ENCODE data around the gene ATP2A3. TPM values are rescaled to one million over a fixed set of nuclear protein-coding genes. Genes with fewer than 3 reads are reported as not detected.
"Not testable (repeated sequence)": the region's sequence is repeated elsewhere in the genome, so short reads cannot be mapped to it uniquely, and the experiment has no call there.

Gene ATP2A3
- total RNA-seq, 1 donor from 2014 or later = 1.7 TPM

- H3K4me1 Mint-ChIP-seq (ENCODE audit: low read depth) = no peaks in the 10 kb centered on the region
- no peaks in the 10 kb centered on the region for H3K27me3 Mint-ChIP-seq (ENCODE audit: low read depth)
- no peak overlapping the region for H3K27ac Mint-ChIP-seq (ENCODE audit: unreplicated experiment)
- H3K4me3 Mint-ChIP-seq (ENCODE audit: unreplicated experiment) = no peak overlapping the region
- no peak for TF ChIP-seq CTCF (IDR thresholded peaks at IDR 0.05)
- no peaks in the 10 kb centered on the region for H3K36me3 Mint-ChIP-seq (ENCODE audit: low read depth)
- no peak for DNase-seq (ENCODE audit: low spot score)
- H3K9me3 Mint-ChIP-seq (ENCODE audit: low read depth) = no peaks in the 10 kb centered on the region
Observed at GRCh38 chr17:3950584-3950983, 13.7 kb downstream of the ATP2A3 start.

GRCh38 chr17:3949418-3949817 is 14.8 kb downstream of the ATP2A3 start:
- H3K4me1 Mint-ChIP-seq (ENCODE audit: low read depth) = peaks cover under 1% of the 10 kb centered on the region
- no peak for TF ChIP-seq CTCF (IDR thresholded peaks at IDR 0.05)
- H3K27ac Mint-ChIP-seq (ENCODE audit: unreplicated experiment) = no peak overlapping the region
- no peaks in the 10 kb centered on the region for H3K36me3 Mint-ChIP-seq (ENCODE audit: low read depth)
- H3K9me3 Mint-ChIP-seq (ENCODE audit: low read depth) = no peaks in the 10 kb centered on the region
- H3K4me3 Mint-ChIP-seq (ENCODE audit: unreplicated experiment) = no peak overlapping the region
- H3K27me3 Mint-ChIP-seq (ENCODE audit: low read depth) = no peaks in the 10 kb centered on the region
- no peak for DNase-seq (ENCODE audit: low spot score)

GRCh38 chr17:3948551-3948950 is 15.7 kb downstream of the ATP2A3 start:
- H3K36me3 Mint-ChIP-seq (ENCODE audit: low read depth); DNase-seq (ENCODE audit: low spot score); H3K27ac Mint-ChIP-seq (ENCODE audit: unreplicated experiment); H3K4me1 Mint-ChIP-seq (ENCODE audit: low read depth); H3K27me3 Mint-ChIP-seq (ENCODE audit: low read depth); H3K4me3 Mint-ChIP-seq (ENCODE audit: unreplicated experiment); H3K9me3 Mint-ChIP-seq (ENCODE audit: low read depth): not testable (repeated sequence)

- Mint-ChIP-seq H3K4me3 (ENCODE audit: unreplicated experiment) (no peak overlapping the region), H3K4me1 (ENCODE audit: low read depth) (peaks cover 8% of the 10 kb centered on the region), H3K36me3 (ENCODE audit: low read depth) (peaks cover 1% of the 10 kb centered on the region), H3K27ac (ENCODE audit: unreplicated experiment) (no peak overlapping the region), H3K27me3 (ENCODE audit: low read depth) (peaks cover 4% of the 10 kb centered on the region), H3K9me3 (ENCODE audit: low read depth) (no peaks in the 10 kb centered on the region)
- TF ChIP-seq CTCF (IDR thresholded peaks at IDR 0.05) = no peak
- DNase-seq (ENCODE audit: low spot score) = no peak
Observed at GRCh38 chr17:3947318-3947810, 16.9 kb downstream of the ATP2A3 start.

- TF ChIP-seq CTCF (IDR thresholded peaks at IDR 0.05) = no peak
- H3K4me3 Mint-ChIP-seq (ENCODE audit: unreplicated experiment) = no peak overlapping the region
- peaks cover 4% of the 10 kb centered on the region for H3K27me3 Mint-ChIP-seq (ENCODE audit: low read depth)
- DNase-seq (ENCODE audit: low spot score) = no peak
- no peak overlapping the region for H3K27ac Mint-ChIP-seq (ENCODE audit: unreplicated experiment)
- H3K9me3 Mint-ChIP-seq (ENCODE audit: low read depth) = no peaks in the 10 kb centered on the region
- H3K36me3 Mint-ChIP-seq (ENCODE audit: low read depth) = peaks cover 1% of the 10 kb centered on the region
- H3K4me1 Mint-ChIP-seq (ENCODE audit: low read depth) = peaks cover 8% of the 10 kb centered on the region
Observed at GRCh38 chr17:3946711-3947235, 17.5 kb downstream of the ATP2A3 start.
